ENCODE data around the gene RIPK1. TPM values are rescaled to one million over a fixed set of nuclear protein-coding genes. Genes with fewer than 3 reads are reported as not detected.
"Not testable (repeated sequence)": the region's sequence is repeated elsewhere in the genome, so short reads cannot be mapped to it uniquely, and the experiment has no call there.

RIPK1 gene
- total RNA-seq, 1 experiment from 2014 or later, result 14.8 TPM

GRCh38 chr6:3026791-3027626 is 41.3 kb upstream of the RIPK1 start:
- Histone ChIP-seq H3K27ac (no peak overlapping the region), H3K4me1 (replicated peaks; ENCODE audit: insufficient read depth) (peaks cover 16% of the 10 kb centered on the region), H3K4me3 (no peak overlapping the region), H2AFZ (no peak overlapping the region), H3K9me2 (ENCODE audit: insufficient read depth) (no peaks in the 10 kb centered on the region), H3F3A (ENCODE audit: insufficient read depth, low read depth) (peaks cover 13% of the 10 kb centered on the region; the same call in 1 of the 2 replicates), H3K36me3 (ENCODE audit: low read depth) (no peaks in the 10 kb centered on the region), H3K9me3 (ENCODE audit: insufficient read depth, low read depth) (no peaks in the 10 kb centered on the region), H4K20me1 (ENCODE audit: insufficient read depth) (no peaks in the 10 kb centered on the region), H3K27me3 (ENCODE audit: insufficient read depth, low read depth) (no peaks in the 10 kb centered on the region), H3K79me2 (ENCODE audit: low read depth) (peaks cover 5% of the 10 kb centered on the region), H3K4me2 (no peak overlapping the region)
- no peak for DNase-seq
- CTCF ChIA-PET, result interaction anchor here (0.6 kb wide), 1 partner anchor 25 kb away, joined by 3 read pairs; no protein-coding TSS in a partner anchor
- TF ChIP-seq EZH2 (IDR thresholded peaks at IDR 0.05; ENCODE audit: low read depth) (no peak), CTCF (conservative IDR thresholded peaks at IDR 0.05) (no peak)
- intact Hi-C loops (cut with micrococcal nuclease; ENCODE audit: unreplicated experiment), result no loop called here
- POLR2A ChIA-PET (ENCODE audit: unreplicated experiment), result interaction anchor here (0.6 kb wide), 1 partner anchor 37 kb away, joined by 3 read pairs; no protein-coding TSS in a partner anchor
- no TSS peak for BruUV-seq (replicated peaks)

DNA sequence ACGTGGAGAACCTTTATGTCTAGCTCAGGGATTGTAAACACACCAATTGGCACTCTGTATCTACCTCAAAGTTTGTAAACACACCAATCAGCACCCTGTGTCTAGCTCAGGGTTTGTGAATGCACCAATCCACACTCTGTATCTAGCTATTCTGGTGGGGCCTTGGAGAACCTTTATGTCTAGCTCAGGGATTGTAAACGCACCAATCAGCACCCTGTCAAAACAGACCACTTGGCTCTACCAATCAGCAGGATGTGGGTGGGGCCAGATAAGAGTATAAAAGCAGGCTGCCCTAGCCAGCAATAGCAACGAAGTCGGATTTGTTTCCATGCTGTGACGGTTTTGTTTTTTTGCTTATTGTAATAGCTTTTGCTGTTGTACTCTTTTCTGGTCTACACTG is 40.1 kb upstream of the RIPK1 start:
- H3K79me2 ChIP-seq (ENCODE audit: low read depth); POLR2A ChIA-PET (ENCODE audit: unreplicated experiment); H4K20me1 ChIP-seq (ENCODE audit: insufficient read depth); intact Hi-C loops (cut with micrococcal nuclease; ENCODE audit: unreplicated experiment); BruUV-seq (replicated peaks); DNase-seq; H2AFZ ChIP-seq; H3F3A ChIP-seq (ENCODE audit: insufficient read depth, low read depth); H3K36me3 ChIP-seq (ENCODE audit: low read depth); H3K27me3 ChIP-seq (ENCODE audit: insufficient read depth, low read depth); CTCF ChIA-PET; H3K9me3 ChIP-seq (ENCODE audit: insufficient read depth, low read depth); H3K4me3 ChIP-seq; H3K9me2 ChIP-seq (ENCODE audit: insufficient read depth); H3K27ac ChIP-seq; H3K4me2 ChIP-seq: not testable (repeated sequence)
- peaks cover 11% of the 10 kb centered on the region for H3K4me1 ChIP-seq (replicated peaks; ENCODE audit: insufficient read depth)

GRCh38 chr6:3031857-3032640 is 36.2 kb upstream of the RIPK1 start:
- Histone ChIP-seq H3K9me2 (ENCODE audit: insufficient read depth) (no peaks in the 10 kb centered on the region), H3K4me3 (no peak overlapping the region), H4K20me1 (ENCODE audit: insufficient read depth) (no peaks in the 10 kb centered on the region), H3K4me1 (replicated peaks; ENCODE audit: insufficient read depth) (no peaks in the 10 kb centered on the region), H3F3A (ENCODE audit: insufficient read depth, low read depth) (no peaks in the 10 kb centered on the region), H3K4me2 (no peak overlapping the region), H3K36me3 (ENCODE audit: low read depth) (no peaks in the 10 kb centered on the region), H3K27ac (no peak overlapping the region), H3K9me3 (ENCODE audit: insufficient read depth, low read depth) (no peaks in the 10 kb centered on the region), H2AFZ (no peak overlapping the region), H3K27me3 (ENCODE audit: insufficient read depth, low read depth) (no peaks in the 10 kb centered on the region), H3K79me2 (ENCODE audit: low read depth) (no peaks in the 10 kb centered on the region)
- no TSS peak for BruUV-seq (replicated peaks)
- TF ChIP-seq CTCF (conservative IDR thresholded peaks at IDR 0.05) (no peak), EZH2 (IDR thresholded peaks at IDR 0.05; ENCODE audit: low read depth) (no peak)
- ChIA-PET POLR2A (ENCODE audit: unreplicated experiment) (no interaction called here), CTCF (interaction anchor here (0.5 to 0.6 kb wide), 2 partner anchors 33 to 988 kb away, joined by 4 to 11 read pairs; no protein-coding TSS in a partner anchor)
- intact Hi-C loops (cut with micrococcal nuclease; ENCODE audit: unreplicated experiment), result no loop called here
- no peak for DNase-seq

Data from PC-9 (cell line).